HCT116 (cell line): ENCODE results near the gene CFAP54. TPM values are rescaled to one million over a fixed set of nuclear protein-coding genes. Genes with fewer than 3 reads are reported as not detected.

Experiments used
- ATAC-seq: fragments of 200-7000 bp; cut with Tn5 transposase; 2 replicates; pipeline ENCODE4 v1.9.1; 2020; ENCODE audit warnings: mild to moderate bottlenecking, moderate library complexity
- BruUV-seq: library from RNA; stranded (reverse); fragments of 400-500 nt; replicated peaks from 2 replicates; lab custom pipeline; 2021; lab: Mats Ljungman, UMichigan
- CTCF ChIA-PET: fragments of 300-600 bp; sonication (Branson Sonifier 250); formaldehyde crosslinking; loops from one replicate; lab custom pipeline; 2021; ENCODE audit warnings: antibody characterized with exemption; lab: Charles Lee
- POLR2A ChIA-PET: fragments of 300-600, 350-600 bp; sonication (Branson Sonifier 250); formaldehyde crosslinking; loops from one replicate; lab custom pipeline; 2021; ENCODE audit warnings: antibody characterized with exemption; lab: Charles Lee
- RAD21 ChIA-PET, 2 experiments: fragments of 300-600 bp; sonication (Branson Sonifier 250); formaldehyde crosslinking; loops; one replicate each; lab custom pipeline; 2023; ENCODE audit warnings: low total read pairs in 2 of 2; ENCODE audit not compliant: uncharacterized antibody in 2 of 2, unreplicated experiment in 2 of 2, low non-redundant PET in 1 of 2; lab: Charles Lee
- DNase-seq: peaks from one replicate; pipeline ENCODE4 v3.0.0-alpha.2; 2010; ENCODE audit warnings: low read depth, low spot score
- H2AFZ ChIP-seq: fragments of 200-600 bp; shearing (Covaris generic), sonication (generic); 2 replicates; pipeline ENCODE4 v1.6.1; 2017; ENCODE audit warnings: low read depth, mixed run types, mixed read lengths, antibody characterized with exemption, low read length; ENCODE audit not compliant: poor library complexity, severe bottlenecking
- H3K27ac ChIP-seq: 2 replicates; pipeline ENCODE4 v1.5.1; 2012; ENCODE audit warnings: low read depth, low read length
- H3K27me3 ChIP-seq: fragments of 200-600 bp; sonication (generic); 2 replicates; pipeline ENCODE4 v1.6.1; 2016; ENCODE audit warnings: mixed run types, low read length, mixed read lengths; ENCODE audit not compliant: insufficient read depth
- H3K36me3 ChIP-seq, 2 experiments: fragments of 200-500 bp in 1 of 2; fragments of 200-600 bp in 1 of 2; sonication (Bioruptor generic) in 1 of 2; sonication (generic) in 1 of 2; 2 replicates each; pipeline versions ENCODE4 v1.5.1 to v1.6.1; 2014 to 2016; ENCODE audit warnings: low read length in 2 of 2, inconsistent platforms in 1 of 2, mixed read lengths in 1 of 2, mixed run types in 1 of 2; ENCODE audit not compliant: insufficient read depth in 2 of 2, control insufficient read depth in 1 of 2
- H3K4me1 ChIP-seq, 2 experiments: fragments of 200-600 bp in 1 of 2; sonication (generic) in 1 of 2; 2 replicates each; pipeline versions ENCODE4 v1.5.1 to v1.6.1; 2012 to 2017; ENCODE audit warnings: low read length in 2 of 2, inconsistent platforms in 1 of 2, mild to moderate bottlenecking in 1 of 2, mixed read lengths in 1 of 2, mixed run types in 1 of 2, moderate library complexity in 1 of 2; ENCODE audit not compliant: insufficient read depth in 2 of 2, control insufficient read depth in 1 of 2
- H3K4me2 ChIP-seq: fragments of 200-600 bp; sonication (generic); 2 replicates; pipeline ENCODE4 v1.6.1; 2017; ENCODE audit warnings: mixed run types, low read length, mixed read lengths
- H3K4me3 ChIP-seq, 2 experiments: fragments of 200-600 bp in 1 of 2; sonication (generic) in 1 of 2; replicated peaks in 1 of 2; 2 replicates each; pipeline ENCODE4 v1.5.1; 2011 to 2016; ENCODE audit warnings: low read length in 2 of 2, control low read depth in 1 of 2, low read depth in 1 of 2, mild to moderate bottlenecking in 1 of 2, mixed read lengths in 1 of 2, mixed run types in 1 of 2
- H3K79me2 ChIP-seq: fragments of 200-600 bp; sonication (generic); 2 replicates; pipeline ENCODE4 v1.6.1; 2017; ENCODE audit warnings: mild to moderate bottlenecking, mixed run types, low read length, moderate library complexity, mixed read lengths; ENCODE audit not compliant: insufficient read depth
- H3K9ac ChIP-seq: fragments of 200-600 bp; sonication (generic); 2 replicates; pipeline ENCODE4 v1.6.1; 2016; ENCODE audit warnings: low read length, mixed read lengths
- H3K9me2 ChIP-seq: fragments of 200-600 bp; sonication (generic), shearing (Covaris generic); 2 replicates; pipeline ENCODE4 v1.6.1; 2017; ENCODE audit warnings: mixed run types, mild to moderate bottlenecking, moderate library complexity; ENCODE audit not compliant: insufficient read depth
- H3K9me3 ChIP-seq, 2 experiments: fragments of 200-500 bp in 1 of 2; fragments of 200-600 bp in 1 of 2; sonication (Bioruptor generic) in 1 of 2; sonication (generic) in 1 of 2; 2 replicates each; pipeline ENCODE4 v1.6.1; 2014 to 2017; ENCODE audit warnings: low read length in 2 of 2, mixed read lengths in 2 of 2, inconsistent platforms in 1 of 2, low read depth in 1 of 2, mild to moderate bottlenecking in 1 of 2, mixed run types in 1 of 2, moderate library complexity in 1 of 2; ENCODE audit not compliant: control insufficient read depth in 1 of 2, insufficient read depth in 1 of 2
- H4K20me1 ChIP-seq: fragments of 200-600 bp; sonication (generic), shearing (Covaris generic); 2 replicates; pipeline ENCODE4 v1.6.1; 2017; ENCODE audit warnings: mixed run types, mild to moderate bottlenecking, moderate library complexity; ENCODE audit not compliant: insufficient read depth
- CBX3 ChIP-seq: IDR thresholded peaks from 2 replicates; pipeline ENCODE4 v1.6.1; 2012; ENCODE audit warnings: low read depth
- CTCF ChIP-seq, 3 experiments: fragments of 200-600 bp in 1 of 3; sonication (generic) in 1 of 3; IDR thresholded peaks in 2 of 3; conservative IDR thresholded peaks in 1 of 3; 2 replicates each; pipeline ENCODE4 v1.5.1; 2012 to 2017; ENCODE audit warnings: low read depth in 2 of 3, low read length in 2 of 3, antibody characterized with exemption in 1 of 3, borderline replicate concordance in 1 of 3, control low read depth in 1 of 3, mild to moderate bottlenecking in 1 of 3, mixed read lengths in 1 of 3, mixed run types in 1 of 3, moderate library complexity in 1 of 3; ENCODE audit not compliant: insufficient read depth in 1 of 3
- ELF1 ChIP-seq: IDR thresholded peaks from 2 replicates; pipeline ENCODE4 v1.6.1; 2012; ENCODE audit warnings: low read depth, borderline replicate concordance
- JUND ChIP-seq: IDR thresholded peaks from 2 replicates; pipeline ENCODE4 v1.6.1; 2012
- POLR2AphosphoS5 ChIP-seq: IDR thresholded peaks from 2 replicates; pipeline ENCODE4 v1.6.1; 2011; ENCODE audit warnings: mild to moderate bottlenecking, low read depth, low read length, moderate library complexity
- SRF ChIP-seq: IDR thresholded peaks from 2 replicates; pipeline ENCODE4 v1.6.1; 2012; ENCODE audit warnings: low read depth
- TCF7L2 ChIP-seq: IDR thresholded peaks from 2 replicates; pipeline ENCODE4 v1.7.0; 2011; ENCODE audit warnings: borderline replicate concordance, inconsistent platforms; ENCODE audit not compliant: insufficient read depth, insufficient read length; ENCODE audit errors: extremely low read depth
- YY1 ChIP-seq: IDR thresholded peaks from 2 replicates; pipeline ENCODE4 v1.6.1; 2011; ENCODE audit warnings: low read length, low read depth, moderate library complexity, mild to moderate bottlenecking; ENCODE audit not compliant: insufficient replicate concordance; ENCODE audit errors: extremely low read depth
- intact Hi-C: fragments of 100-400 bp; cut with micrococcal nuclease; formaldehyde crosslinking; loops from 2 replicates; pipeline ENCODE4 v1.10.0; 2022
- total RNA-seq: library from RNA; stranded (reverse); gene quantifications from one replicate; pipeline ENCODE4 v1.2.1, GENCODE V29; 2021; ENCODE audit not compliant: unreplicated experiment
- TF ChIP-seq, protein P1 (sequence below): IDR thresholded peaks from 2 replicates; pipeline ENCODE4 v1.6.1; 2012
- TF ChIP-seq, protein P2 (sequence below): IDR thresholded peaks from 2 replicates; pipeline ENCODE4 v1.6.1; 2012; ENCODE audit warnings: low read depth
- TF ChIP-seq, protein P3 (sequence below): IDR thresholded peaks from 2 replicates; pipeline ENCODE4 v1.6.1; 2011; ENCODE audit warnings: mild to moderate bottlenecking, low read length, moderate library complexity; ENCODE audit not compliant: insufficient replicate concordance; ENCODE audit errors: extremely low read depth

CFAP54 gene
- total RNA-seq, 1 experiment from 2014 or later: 0.25 TPM

- no peaks in the 10 kb centered on the region for H3K79me2 ChIP-seq
- no peak overlapping the region for H3K9ac ChIP-seq
- no peak for TF ChIP-seq YY1
- TF ChIP-seq, protein P1, sequence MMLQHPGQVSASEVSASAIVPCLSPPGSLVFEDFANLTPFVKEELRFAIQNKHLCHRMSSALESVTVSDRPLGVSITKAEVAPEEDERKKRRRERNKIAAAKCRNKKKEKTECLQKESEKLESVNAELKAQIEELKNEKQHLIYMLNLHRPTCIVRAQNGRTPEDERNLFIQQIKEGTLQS: no peak
- no peak for TF ChIP-seq POLR2AphosphoS5
- TF ChIP-seq ELF1: no peak
- no peaks in the 10 kb centered on the region for H3K9me2 ChIP-seq
- ATAC-seq (no peak), DNase-seq (no peak)
- no peak overlapping the region for H2AFZ ChIP-seq
- H3K27me3 ChIP-seq: no peaks in the 10 kb centered on the region; the same call in 1 of the 2 replicates
- ChIA-PET RAD21 (no interaction called here), CTCF (no interaction called here), POLR2A (no interaction called here)
- H3K9me3 ChIP-seq: no peaks in the 10 kb centered on the region
- H3K4me1 ChIP-seq: 0 out of 4 replicates have a peak, but pooled peaks cover 0 to 3% of the 10 kb centered on the region in 2 experiments
- intact Hi-C loops: no loop called here
- H4K20me1 ChIP-seq: no peaks in the 10 kb centered on the region
- H3K4me2 ChIP-seq: no peak overlapping the region
- H3K4me3 ChIP-seq: no peak overlapping the region
- no peaks in the 10 kb centered on the region for H3K36me3 ChIP-seq
- BruUV-seq: no TSS peak
- no peak overlapping the region for H3K27ac ChIP-seq
These were observed 319.2 kb downstream of the CFAP54 start for GRCh38 chr12:96808587-96808986.

DNA sequence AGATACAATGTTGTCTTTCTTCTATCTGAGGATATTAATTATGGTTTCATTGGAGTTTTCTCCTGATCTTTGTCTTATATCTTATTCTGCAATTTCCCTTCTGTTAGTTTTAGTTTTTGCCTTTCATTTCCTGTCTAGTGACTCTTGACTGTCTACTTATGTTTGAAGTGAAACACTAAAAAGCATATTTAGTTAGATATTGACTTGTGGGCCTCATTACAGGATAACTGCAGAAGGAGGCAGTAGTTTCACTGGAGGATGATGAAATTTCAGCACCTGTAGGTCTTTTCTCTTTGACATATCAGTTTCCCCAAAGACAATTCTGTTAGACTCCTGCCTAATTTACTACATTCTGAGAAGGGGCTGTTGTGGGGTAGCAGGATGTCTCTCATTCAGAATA, 320.1 kb downstream of the CFAP54 start:
- Histone ChIP-seq H3K27me3 (no peaks in the 10 kb centered on the region; the same call in 1 of the 2 replicates), H3K9me3 (no peaks in the 10 kb centered on the region), H3K4me2 (no peak overlapping the region), H2AFZ (no peak overlapping the region), H3K36me3 (no peaks in the 10 kb centered on the region), H3K27ac (no peak overlapping the region), H3K9me2 (no peaks in the 10 kb centered on the region), H4K20me1 (no peaks in the 10 kb centered on the region), H3K9ac (no peak overlapping the region), H3K4me3 (no peak overlapping the region), H3K79me2 (no peaks in the 10 kb centered on the region), H3K4me1 (0 out of 4 replicates have a peak, but pooled peaks cover 0 to 3% of the 10 kb centered on the region in 2 experiments)
- ChIA-PET CTCF (no interaction called here), POLR2A (no interaction called here), RAD21 (no interaction called here)
- ATAC-seq (no peak), DNase-seq (no peak)
- intact Hi-C loops: no loop called here
- no TSS peak for BruUV-seq
- TF ChIP-seq, protein P2, sequence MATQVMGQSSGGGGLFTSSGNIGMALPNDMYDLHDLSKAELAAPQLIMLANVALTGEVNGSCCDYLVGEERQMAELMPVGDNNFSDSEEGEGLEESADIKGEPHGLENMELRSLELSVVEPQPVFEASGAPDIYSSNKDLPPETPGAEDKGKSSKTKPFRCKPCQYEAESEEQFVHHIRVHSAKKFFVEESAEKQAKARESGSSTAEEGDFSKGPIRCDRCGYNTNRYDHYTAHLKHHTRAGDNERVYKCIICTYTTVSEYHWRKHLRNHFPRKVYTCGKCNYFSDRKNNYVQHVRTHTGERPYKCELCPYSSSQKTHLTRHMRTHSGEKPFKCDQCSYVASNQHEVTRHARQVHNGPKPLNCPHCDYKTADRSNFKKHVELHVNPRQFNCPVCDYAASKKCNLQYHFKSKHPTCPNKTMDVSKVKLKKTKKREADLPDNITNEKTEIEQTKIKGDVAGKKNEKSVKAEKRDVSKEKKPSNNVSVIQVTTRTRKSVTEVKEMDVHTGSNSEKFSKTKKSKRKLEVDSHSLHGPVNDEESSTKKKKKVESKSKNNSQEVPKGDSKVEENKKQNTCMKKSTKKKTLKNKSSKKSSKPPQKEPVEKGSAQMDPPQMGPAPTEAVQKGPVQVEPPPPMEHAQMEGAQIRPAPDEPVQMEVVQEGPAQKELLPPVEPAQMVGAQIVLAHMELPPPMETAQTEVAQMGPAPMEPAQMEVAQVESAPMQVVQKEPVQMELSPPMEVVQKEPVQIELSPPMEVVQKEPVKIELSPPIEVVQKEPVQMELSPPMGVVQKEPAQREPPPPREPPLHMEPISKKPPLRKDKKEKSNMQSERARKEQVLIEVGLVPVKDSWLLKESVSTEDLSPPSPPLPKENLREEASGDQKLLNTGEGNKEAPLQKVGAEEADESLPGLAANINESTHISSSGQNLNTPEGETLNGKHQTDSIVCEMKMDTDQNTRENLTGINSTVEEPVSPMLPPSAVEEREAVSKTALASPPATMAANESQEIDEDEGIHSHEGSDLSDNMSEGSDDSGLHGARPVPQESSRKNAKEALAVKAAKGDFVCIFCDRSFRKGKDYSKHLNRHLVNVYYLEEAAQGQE: no peak
- TF ChIP-seq CTCF (IDR thresholded peaks at IDR 0.05 in 2 of 3, conservative IDR thresholded peaks at IDR 0.05 in 1 of 3; ENCODE audit: borderline replicate concordance in 1 of 3, insufficient read depth in 1 of 3, low read depth in 2 of 3, low read length in 2 of 3) (no peak), YY1 (no peak), CBX3 (no peak), TCF7L2 (no peak), POLR2AphosphoS5 (no peak), SRF (no peak), JUND (no peak)
- TF ChIP-seq, protein P3, sequence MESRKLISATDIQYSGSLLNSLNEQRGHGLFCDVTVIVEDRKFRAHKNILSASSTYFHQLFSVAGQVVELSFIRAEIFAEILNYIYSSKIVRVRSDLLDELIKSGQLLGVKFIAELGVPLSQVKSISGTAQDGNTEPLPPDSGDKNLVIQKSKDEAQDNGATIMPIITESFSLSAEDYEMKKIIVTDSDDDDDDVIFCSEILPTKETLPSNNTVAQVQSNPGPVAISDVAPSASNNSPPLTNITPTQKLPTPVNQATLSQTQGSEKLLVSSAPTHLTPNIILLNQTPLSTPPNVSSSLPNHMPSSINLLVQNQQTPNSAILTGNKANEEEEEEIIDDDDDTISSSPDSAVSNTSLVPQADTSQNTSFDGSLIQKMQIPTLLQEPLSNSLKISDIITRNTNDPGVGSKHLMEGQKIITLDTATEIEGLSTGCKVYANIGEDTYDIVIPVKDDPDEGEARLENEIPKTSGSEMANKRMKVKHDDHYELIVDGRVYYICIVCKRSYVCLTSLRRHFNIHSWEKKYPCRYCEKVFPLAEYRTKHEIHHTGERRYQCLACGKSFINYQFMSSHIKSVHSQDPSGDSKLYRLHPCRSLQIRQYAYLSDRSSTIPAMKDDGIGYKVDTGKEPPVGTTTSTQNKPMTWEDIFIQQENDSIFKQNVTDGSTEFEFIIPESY: no peak
